KOPT-K1 (cell line): Measurements from ENCODE around the gene NOX1.
A peak's percentile ranks its signal among the peaks of the same experiment; 100 is the strongest.
"Not testable (repeated sequence)": the region's sequence is repeated elsewhere in the genome, so short reads cannot be mapped to it uniquely, and the experiment has no call there.

ENCODE experiments used
- H3K27ac ChIP-seq: fragments of 200-600 bp; sonication (generic); 2 replicates; pipeline ENCODE4 v1.5.1; 2016; ENCODE audit warnings: antibody characterized with exemption, mild to moderate bottlenecking, low read depth, low read length; ENCODE audit not compliant: poor library complexity, severe bottlenecking
- H3K36me3 ChIP-seq: fragments of 200-600 bp; sonication (generic); 2 replicates; pipeline ENCODE4 v1.5.1; 2017; ENCODE audit warnings: antibody characterized with exemption, mild to moderate bottlenecking, low read length, moderate library complexity; ENCODE audit not compliant: insufficient read depth
- H3K9me3 ChIP-seq: fragments of 200-600 bp; sonication (generic); 2 replicates; pipeline ENCODE4 v1.5.1; 2017; ENCODE audit warnings: antibody characterized with exemption, low read length, mild to moderate bottlenecking; ENCODE audit not compliant: insufficient read depth, poor library complexity, severe bottlenecking

The NOX1 gene

GRCh38 chrX:100850317-100850716 is 23.8 kb downstream of the NOX1 start:
- no peaks in the 10 kb centered on the region for H3K9me3 ChIP-seq
- no peaks in the 10 kb centered on the region for H3K36me3 ChIP-seq
- H3K27ac ChIP-seq, result no peak overlapping the region

- no peaks in the 10 kb centered on the region for H3K9me3 ChIP-seq
- H3K36me3 ChIP-seq, result peaks cover 88% of the 10 kb centered on the region
- H3K27ac ChIP-seq, result no peak overlapping the region
Measured at GRCh38 chrX:100831219-100831946, 42.8 kb downstream of the NOX1 start.

GRCh38 chrX:100830547-100830946 is 43.6 kb downstream of the NOX1 start:
- Histone ChIP-seq H3K36me3 (peaks cover 86% of the 10 kb centered on the region), H3K9me3 (no peaks in the 10 kb centered on the region), H3K27ac (no peak overlapping the region)

- Histone ChIP-seq H3K36me3 (peaks cover 86% of the 10 kb centered on the region), H3K27ac (no peak overlapping the region), H3K9me3 (no peaks in the 10 kb centered on the region)
Measured at GRCh38 chrX:100830143-100830542, 44.0 kb downstream of the NOX1 start.

GRCh38 chrX:100829730-100830129 is 44.4 kb downstream of the NOX1 start:
- Histone ChIP-seq H3K36me3 (peaks cover 88% of the 10 kb centered on the region), H3K9me3 (no peaks in the 10 kb centered on the region), H3K27ac (no peak overlapping the region)

GRCh38 chrX:100819837-100820666 is 54.1 kb downstream of the NOX1 start, which contains the start of gene CSTF2:
Gene CSTF2 (plus strand): TSS chrX:100820391. CDS start chrX:100820417, 26 bp downstream.
- peaks cover 30% of the 10 kb centered on the region for H3K36me3 ChIP-seq
- no peaks in the 10 kb centered on the region for H3K9me3 ChIP-seq
- peak within 1 kb of the TSS; percentile 75 for H3K27ac ChIP-seq

GRCh38 chrX:100819534-100819836 is 54.7 kb downstream of the NOX1 start:
- Histone ChIP-seq H3K9me3 (no peaks in the 10 kb centered on the region), H3K36me3 (peaks cover 25% of the 10 kb centered on the region), H3K27ac (peak overlapping the region; percentile 75)

- no peak overlapping the region for H3K27ac ChIP-seq
- H3K9me3 ChIP-seq, result no peaks in the 10 kb centered on the region
- H3K36me3 ChIP-seq, result peaks cover 4% of the 10 kb centered on the region; the same call in 1 of the 2 replicates
Measured at GRCh38 chrX:100817340-100817739, 56.8 kb downstream of the NOX1 start.

DNA sequence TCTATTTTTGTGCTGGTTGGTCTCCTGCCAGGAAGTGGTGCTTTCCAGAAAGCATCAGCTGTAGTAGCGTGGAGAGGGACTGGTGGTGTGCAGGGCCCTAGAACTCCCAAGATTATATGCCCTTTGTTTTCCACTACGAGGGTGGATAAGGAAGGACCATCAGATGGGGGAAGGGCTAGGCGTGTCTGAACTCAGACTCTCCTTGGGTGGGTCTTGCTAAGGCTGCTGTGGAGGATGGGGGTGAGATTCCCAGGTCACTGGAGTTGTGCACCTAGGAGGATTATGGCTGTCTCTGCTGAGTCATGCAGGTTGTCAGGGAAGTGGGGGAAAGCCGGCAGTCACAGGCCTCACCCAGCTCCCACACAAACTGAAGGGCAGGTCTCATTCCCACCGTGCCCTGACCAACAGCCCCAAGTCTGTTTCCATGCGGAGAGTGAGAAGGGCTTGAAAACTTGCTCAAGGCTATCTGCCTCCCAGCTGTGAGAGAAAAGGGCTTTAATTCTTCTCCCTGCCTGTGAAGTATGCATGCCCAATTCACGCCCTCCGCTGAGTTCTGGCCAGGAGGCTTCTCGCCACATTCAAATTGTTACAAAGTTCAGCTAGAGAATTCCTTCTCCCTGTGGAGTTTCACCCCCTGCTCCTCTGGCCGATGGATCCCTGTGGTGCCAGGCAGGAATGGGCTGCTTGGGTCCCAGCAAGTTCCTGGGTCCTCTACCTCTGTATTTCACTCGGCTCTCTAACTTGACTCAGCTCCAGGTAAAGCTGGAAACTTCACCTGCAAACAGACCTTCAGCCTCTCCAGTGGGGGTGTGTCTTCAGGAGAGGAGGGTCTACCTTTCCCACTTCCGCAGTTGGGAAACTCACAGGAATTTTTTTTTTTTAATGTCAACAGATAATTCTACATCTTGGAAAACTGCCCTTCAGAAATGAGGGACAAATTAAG is 61.7 kb downstream of the NOX1 start:
- Histone ChIP-seq H3K27ac (no peak overlapping the region), H3K9me3 (no peaks in the 10 kb centered on the region), H3K36me3 (no peaks in the 10 kb centered on the region)

- H3K36me3 ChIP-seq, H3K9me3 ChIP-seq, H3K27ac ChIP-seq: not testable (repeated sequence)
Measured at GRCh38 chrX:100808265-100808664, 65.9 kb downstream of the NOX1 start.

DNA sequence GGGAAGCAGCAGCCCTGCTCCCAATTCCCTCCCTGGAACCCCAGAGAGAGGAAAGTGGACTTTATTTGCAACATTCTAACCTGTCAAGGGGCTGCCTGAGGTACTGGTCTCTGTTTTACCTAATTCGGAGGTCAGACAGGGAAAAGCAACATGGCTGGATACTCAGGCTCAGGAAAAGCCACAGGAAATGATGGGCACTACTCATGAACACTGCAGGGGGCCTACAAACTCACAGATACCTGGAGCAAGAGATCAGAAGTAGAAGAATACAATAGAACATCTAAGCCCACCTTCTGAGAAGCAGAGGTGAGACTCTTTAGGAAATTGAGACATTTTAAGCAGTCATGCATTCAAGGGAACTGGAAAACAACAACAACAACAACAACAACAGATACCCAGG is 69.4 kb downstream of the NOX1 start:
- Histone ChIP-seq H3K9me3 (no peaks in the 10 kb centered on the region), H3K36me3 (no peaks in the 10 kb centered on the region)

GRCh38 chrX:100802843-100803242 is 71.3 kb downstream of the NOX1 start:
- no peaks in the 10 kb centered on the region for H3K9me3 ChIP-seq
- H3K27ac ChIP-seq, result no peak overlapping the region
- H3K36me3 ChIP-seq, result no peaks in the 10 kb centered on the region

More for the DNA sequence above, 69.4 kb downstream of the NOX1 start:
- no peak overlapping the region for H3K27ac ChIP-seq

- H3K9me3 ChIP-seq, result no peaks in the 10 kb centered on the region
Measured at GRCh38 chrX:100798484-100799214, 75.5 kb downstream of the NOX1 start.

GRCh38 chrX:100797359-100797758 is 76.8 kb downstream of the NOX1 start:
- H3K9me3 ChIP-seq, result no peaks in the 10 kb centered on the region
- no peaks in the 10 kb centered on the region for H3K36me3 ChIP-seq
- no peak overlapping the region for H3K27ac ChIP-seq

More at GRCh38 chrX:100798484-100799214, 75.5 kb downstream of the NOX1 start:
- Histone ChIP-seq H3K27ac (no peak overlapping the region), H3K36me3 (no peaks in the 10 kb centered on the region)
